T-helper 17 cell (primary cell): ENCODE data around the gene ZBTB38. TPM values are rescaled to one million over a fixed set of nuclear protein-coding genes. Genes with fewer than 3 reads are reported as not detected.

Experiments used
- ATAC-seq: fragments of 150-1000 bp; cut with Tn5 transposase; 2 replicates; pipeline ENCODE4 v1.10.0; 2021; ENCODE audit warnings: mild to moderate bottlenecking, moderate library complexity
- DNase-seq, 3 donors: peaks; one replicate each; pipeline versions ENCODE4 v3.0.0 to v3.0.0-alpha.2; 2020 to 2021
- H3K9me3 ChIP-seq: one replicate; pipeline ENCODE4 v1.7.0; 2013; ENCODE audit warnings: low read length, mild to moderate bottlenecking; ENCODE audit not compliant: control insufficient read depth, poor library complexity, severe bottlenecking
- H3K27ac Mint-ChIP-seq: one replicate; pipeline ENCODE4 v1.8.0; 2022; ENCODE audit warnings: mild to moderate bottlenecking, moderate library complexity, mixed read lengths
- H3K27me3 Mint-ChIP-seq: one replicate; pipeline ENCODE4 v1.8.0; 2022; ENCODE audit warnings: mixed read lengths
- H3K36me3 Mint-ChIP-seq: one replicate; pipeline ENCODE4 v1.8.0; 2022; ENCODE audit warnings: low read depth, mixed read lengths
- H3K4me1 Mint-ChIP-seq: one replicate; pipeline ENCODE4 v1.8.0; 2022; ENCODE audit warnings: mild to moderate bottlenecking, mixed read lengths
- H3K4me3 Mint-ChIP-seq: one replicate; pipeline ENCODE4 v1.8.0; 2022; ENCODE audit warnings: mild to moderate bottlenecking, moderate library complexity, mixed read lengths
- total RNA-seq, 4 donors: library from RNA in 2 of 4; stranded (reverse) in 2 of 4; gene quantifications; one replicate each; pipeline ENCODE4 v1.2.3 and lab custom pipeline; 2022 to 2026

Gene ZBTB38
- total RNA-seq, 2 donors from 2014 or later, result 51.6 to 54.0 TPM

DNA sequence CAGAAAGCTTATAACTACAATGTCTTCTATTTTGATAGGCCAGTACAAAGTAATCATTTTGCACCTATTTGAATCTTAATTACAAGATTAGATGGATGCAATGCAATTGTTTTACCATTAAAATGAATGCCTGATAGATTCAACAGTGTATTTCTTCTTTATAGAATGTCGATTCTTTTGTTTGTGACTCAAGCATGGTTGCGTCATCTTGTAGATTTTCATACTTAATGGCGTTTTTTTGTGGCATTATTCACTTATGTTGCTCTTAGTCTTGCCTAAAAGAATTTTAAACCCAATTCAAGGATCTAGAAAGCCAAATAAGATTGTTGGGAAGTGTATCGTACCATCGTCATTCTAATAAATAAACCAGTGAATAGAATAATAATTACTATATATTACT lies 21.4 kb downstream of the ZBTB38 start:
- H3K27ac Mint-ChIP-seq, result peak overlapping the region; percentile 93
- ATAC-seq (no peak), DNase-seq (no peak)
- H3K4me3 Mint-ChIP-seq, result peak overlapping the region; percentile 85
- peaks cover 5% of the 10 kb centered on the region for H3K36me3 Mint-ChIP-seq
- peaks cover 3% of the 10 kb centered on the region for H3K27me3 Mint-ChIP-seq
- peaks cover 18% of the 10 kb centered on the region for H3K4me1 Mint-ChIP-seq
- H3K9me3 ChIP-seq, result no peaks in the 10 kb centered on the region

DNA sequence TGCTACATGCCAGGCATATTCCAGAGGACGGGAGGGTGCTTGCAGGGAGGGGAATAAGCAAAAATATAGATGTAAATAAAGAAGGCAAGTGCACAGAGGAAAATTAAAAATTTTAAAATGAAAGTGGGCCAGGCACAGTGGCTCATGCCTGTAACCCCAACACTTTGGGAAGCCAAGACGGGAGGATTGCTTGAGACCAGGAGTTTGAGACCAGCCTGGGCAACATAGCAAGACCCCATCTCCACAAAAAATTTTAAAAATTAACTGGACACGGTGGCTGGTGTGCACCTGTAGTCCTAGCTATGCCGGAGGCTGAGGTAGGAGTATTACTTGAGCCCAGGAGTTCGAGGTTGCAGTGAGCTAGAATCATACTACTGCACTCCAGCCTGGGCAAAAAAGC lies 22.4 kb downstream of the ZBTB38 start:
- Mint-ChIP-seq H3K36me3 (peaks cover 5% of the 10 kb centered on the region), H3K4me3 (peak overlapping the region; percentile 66), H3K27me3 (no peaks in the 10 kb centered on the region), H3K4me1 (peaks cover 17% of the 10 kb centered on the region), H3K27ac (peak overlapping the region; percentile 78)
- no peaks in the 10 kb centered on the region for H3K9me3 ChIP-seq
- ATAC-seq (no peak), DNase-seq (no peak)

- H3K4me3 Mint-ChIP-seq, result no peak overlapping the region
- ATAC-seq, result no peak
- H3K27me3 Mint-ChIP-seq, result no peaks in the 10 kb centered on the region
- H3K9me3 ChIP-seq, result no peaks in the 10 kb centered on the region
- H3K4me1 Mint-ChIP-seq, result peaks cover 17% of the 10 kb centered on the region
- H3K36me3 Mint-ChIP-seq, result peaks cover 5% of the 10 kb centered on the region
- H3K27ac Mint-ChIP-seq, result no peak overlapping the region
- no peak for DNase-seq
Observed at GRCh38 chr3:141391298-141391990, 23.1 kb downstream of the ZBTB38 start.

DNA sequence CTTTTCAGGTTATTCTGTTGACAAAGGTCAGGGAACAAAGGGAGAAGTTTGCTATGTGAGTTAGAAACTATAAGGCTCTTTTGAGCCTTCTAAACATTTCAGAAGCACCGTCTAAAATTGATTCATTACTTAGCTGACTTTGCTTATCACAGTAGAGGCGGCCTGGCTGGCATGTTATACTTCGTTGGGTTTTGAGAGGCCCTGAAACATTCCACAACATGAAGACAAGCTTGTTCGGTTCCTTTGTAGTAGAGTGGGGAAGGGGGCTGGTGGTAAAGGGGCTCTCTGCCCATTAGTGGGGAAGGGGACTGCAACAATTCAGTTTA lies 23.6 kb downstream of the ZBTB38 start:
- Mint-ChIP-seq H3K36me3 (peaks cover 5% of the 10 kb centered on the region), H3K4me3 (no peak overlapping the region), H3K4me1 (peaks cover 15% of the 10 kb centered on the region), H3K27ac (no peak overlapping the region), H3K27me3 (no peaks in the 10 kb centered on the region)
- no peak for ATAC-seq
- no peaks in the 10 kb centered on the region for H3K9me3 ChIP-seq
- no peak for DNase-seq

- no peak for ATAC-seq
Observed at GRCh38 chr3:141392416-141392815, 24.1 kb downstream of the ZBTB38 start.

DNA sequence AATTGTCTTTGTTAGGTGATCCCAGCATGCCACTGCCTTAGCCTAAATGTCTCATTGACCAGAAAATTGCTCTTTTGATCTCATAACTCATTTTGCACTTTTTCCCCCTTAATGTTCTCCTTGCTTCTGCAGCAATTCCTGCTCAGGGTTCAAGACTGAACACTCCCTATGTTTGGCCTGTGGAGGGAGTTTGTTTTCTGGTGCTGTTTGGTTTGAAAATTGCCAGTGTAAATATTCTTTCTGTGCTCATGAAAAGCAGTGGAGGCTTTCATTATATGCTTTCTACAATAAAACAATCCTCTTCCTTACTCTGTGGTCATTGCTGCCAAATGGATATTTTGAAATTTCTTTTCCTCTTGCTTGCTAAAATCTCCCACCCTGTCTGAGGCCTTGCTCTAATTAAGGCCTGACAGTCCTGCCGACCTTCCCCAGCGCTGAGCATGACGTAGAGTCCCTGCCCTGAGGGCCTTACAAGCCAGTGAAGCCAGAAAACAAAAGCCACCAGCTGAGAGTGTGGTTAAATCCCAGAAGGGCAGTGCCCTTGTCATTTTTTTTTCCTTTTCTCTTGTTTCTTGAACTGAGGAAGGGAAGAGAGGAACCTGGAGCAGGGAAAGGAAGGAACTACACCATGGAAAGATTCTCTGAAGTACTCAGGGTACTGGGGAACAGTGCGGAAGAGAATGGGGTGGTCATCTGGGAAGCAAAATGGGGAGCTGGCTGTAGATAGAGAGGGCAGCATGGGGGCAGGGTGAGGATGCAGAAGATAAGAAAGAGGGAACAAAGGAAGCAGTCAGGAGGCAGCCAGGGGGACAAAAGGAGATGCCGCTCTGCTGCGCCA lies 24.8 kb downstream of the ZBTB38 start:
- ATAC-seq (no peak), DNase-seq (no peak)
- Mint-ChIP-seq H3K27me3 (no peaks in the 10 kb centered on the region), H3K27ac (no peak overlapping the region), H3K4me3 (no peak overlapping the region), H3K36me3 (peaks cover 5% of the 10 kb centered on the region), H3K4me1 (peaks cover 15% of the 10 kb centered on the region)
- H3K9me3 ChIP-seq, result no peaks in the 10 kb centered on the region

More at GRCh38 chr3:141392416-141392815, 24.1 kb downstream of the ZBTB38 start:
- H3K9me3 ChIP-seq, result no peaks in the 10 kb centered on the region
- H3K4me1 Mint-ChIP-seq, result peaks cover 15% of the 10 kb centered on the region
- no peaks in the 10 kb centered on the region for H3K27me3 Mint-ChIP-seq
- no peak for DNase-seq
- H3K27ac Mint-ChIP-seq, result no peak overlapping the region
- H3K4me3 Mint-ChIP-seq, result no peak overlapping the region
- peaks cover 5% of the 10 kb centered on the region for H3K36me3 Mint-ChIP-seq

DNA sequence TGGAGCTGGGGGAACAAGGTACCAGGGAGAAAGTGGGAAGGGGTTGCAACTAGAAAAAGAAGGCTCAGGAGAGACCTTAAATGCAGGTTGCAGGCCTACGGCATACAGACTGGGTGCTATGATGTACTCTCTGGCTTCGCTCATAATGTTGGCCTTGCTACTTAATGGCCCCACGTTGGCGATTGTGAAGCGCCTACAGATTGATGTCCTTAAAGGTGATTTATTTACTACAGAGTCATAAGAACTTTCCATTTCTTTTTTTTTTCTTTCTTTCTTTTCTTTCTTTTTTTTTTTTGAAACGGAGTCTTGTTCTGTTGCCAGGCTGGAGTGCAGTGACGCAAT lies 25.4 kb downstream of the ZBTB38 start:
- Mint-ChIP-seq H3K4me3 (no peak overlapping the region), H3K27ac (peak overlapping the region; percentile 62), H3K4me1 (peaks cover 14% of the 10 kb centered on the region), H3K27me3 (no peaks in the 10 kb centered on the region), H3K36me3 (peaks cover 5% of the 10 kb centered on the region)
- H3K9me3 ChIP-seq, result no peaks in the 10 kb centered on the region
- DNase-seq (no peak), ATAC-seq (no peak)

GRCh38 chr3:141394560-141394959 lies 26.3 kb downstream of the ZBTB38 start:
- H3K9me3 ChIP-seq, result no peaks in the 10 kb centered on the region
- DNase-seq, result no peak
- Mint-ChIP-seq H3K36me3 (peaks cover 5% of the 10 kb centered on the region), H3K27ac (peak overlapping the region; percentile 62), H3K4me1 (peaks cover 14% of the 10 kb centered on the region), H3K27me3 (no peaks in the 10 kb centered on the region), H3K4me3 (no peak overlapping the region)
- no peak for ATAC-seq

DNA sequence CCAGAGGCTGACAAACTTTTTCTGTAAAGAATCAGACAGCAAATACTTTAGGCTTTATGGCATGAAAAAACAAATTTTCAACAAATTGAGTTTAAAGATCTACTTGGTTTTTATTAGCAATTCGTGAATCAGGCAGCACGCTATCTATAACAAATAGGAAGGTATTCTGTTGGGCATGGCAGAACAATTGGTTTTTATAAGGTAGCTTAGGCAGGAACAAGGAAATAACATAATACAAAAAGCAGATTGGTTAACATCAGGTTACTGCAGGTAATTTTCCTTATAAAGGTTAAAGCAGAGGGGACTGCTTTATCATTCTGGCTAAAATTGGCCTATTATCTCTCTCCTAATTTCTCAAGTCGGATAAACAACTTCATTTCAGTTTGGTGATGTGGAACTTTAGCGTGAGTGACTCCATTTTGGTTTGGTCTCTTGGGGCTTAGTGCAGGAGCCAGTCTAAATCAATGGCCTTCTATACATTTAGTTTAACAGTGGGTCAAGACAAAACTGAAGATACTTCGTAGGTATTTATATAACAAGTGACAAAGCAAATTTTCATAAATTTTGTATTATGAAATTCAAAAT lies 26.8 kb downstream of the ZBTB38 start:
- H3K27ac Mint-ChIP-seq, result peak overlapping the region; percentile 62
- H3K36me3 Mint-ChIP-seq, result peaks cover 5% of the 10 kb centered on the region
- no peak for ATAC-seq

GRCh38 chr3:141397996-141398395 lies 29.7 kb downstream of the ZBTB38 start:
- H3K27ac Mint-ChIP-seq, result no peak overlapping the region
- peaks cover 5% of the 10 kb centered on the region for H3K36me3 Mint-ChIP-seq
- no peak for DNase-seq
- no peak for ATAC-seq
- no peak overlapping the region for H3K4me3 Mint-ChIP-seq
- H3K27me3 Mint-ChIP-seq, result no peaks in the 10 kb centered on the region
- no peaks in the 10 kb centered on the region for H3K9me3 ChIP-seq
- peaks cover 20% of the 10 kb centered on the region for H3K4me1 Mint-ChIP-seq

More for the DNA sequence above, 26.8 kb downstream of the ZBTB38 start:
- no peaks in the 10 kb centered on the region for H3K9me3 ChIP-seq
- peaks cover 19% of the 10 kb centered on the region for H3K4me1 Mint-ChIP-seq
- no peak for DNase-seq
- H3K27me3 Mint-ChIP-seq, result no peaks in the 10 kb centered on the region
- H3K4me3 Mint-ChIP-seq, result no peak overlapping the region

- H3K4me1 Mint-ChIP-seq, result peaks cover 28% of the 10 kb centered on the region
- DNase-seq, result no peak
- peak overlapping the region; percentile 75 for H3K4me3 Mint-ChIP-seq
- H3K36me3 Mint-ChIP-seq, result no peaks in the 10 kb centered on the region
- H3K27ac Mint-ChIP-seq, result peak overlapping the region; percentile 91
- H3K9me3 ChIP-seq, result no peaks in the 10 kb centered on the region
- ATAC-seq, result no peak
- no peaks in the 10 kb centered on the region for H3K27me3 Mint-ChIP-seq
Observed at GRCh38 chr3:141399200-141399599, 30.9 kb downstream of the ZBTB38 start.

DNA sequence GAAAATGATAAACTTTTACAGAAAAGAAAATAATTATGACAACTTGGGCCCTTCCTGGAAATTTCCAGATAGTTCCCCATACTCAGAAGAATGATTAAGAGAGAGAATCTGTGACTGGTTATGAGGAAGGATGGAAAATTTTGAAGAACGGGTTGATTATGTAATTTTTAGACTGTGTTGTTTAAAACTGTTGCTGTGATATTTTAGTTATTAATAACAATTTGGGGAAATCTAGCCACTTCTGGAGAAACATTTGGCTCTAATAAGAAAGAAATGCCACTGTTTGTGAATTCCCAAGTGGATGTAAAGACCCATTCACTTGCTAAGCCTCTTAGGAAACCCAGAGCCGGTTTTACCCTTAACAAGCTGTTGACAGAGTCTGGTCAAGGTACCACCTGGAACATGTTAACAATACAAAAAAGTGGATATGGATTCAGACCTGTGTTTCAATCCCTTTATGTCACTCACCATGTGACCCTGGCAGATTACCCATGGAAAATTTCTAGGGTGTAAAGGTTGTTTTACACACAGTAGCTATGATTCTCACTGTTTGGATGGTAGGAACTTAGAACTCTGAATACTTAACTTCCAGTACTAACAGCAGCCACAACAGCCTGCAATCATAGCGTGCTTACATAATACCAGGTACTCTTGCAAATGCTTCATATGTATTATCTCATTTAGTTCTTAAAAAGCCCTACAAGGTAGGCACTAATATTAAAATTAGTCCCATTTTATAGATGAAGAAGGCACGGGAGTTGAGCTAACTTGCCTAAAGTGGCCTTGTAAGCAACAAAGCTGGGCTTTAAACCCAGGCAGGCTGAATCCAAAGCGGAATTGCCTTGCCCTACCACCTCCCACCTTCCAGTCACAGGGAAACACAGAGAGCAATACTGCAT lies 32.0 kb downstream of the ZBTB38 start:
- Mint-ChIP-seq H3K4me1 (peaks cover 30% of the 10 kb centered on the region), H3K27ac (peak overlapping the region; percentile 91), H3K4me3 (peak overlapping the region; percentile 62), H3K36me3 (peaks cover 2% of the 10 kb centered on the region), H3K27me3 (no peaks in the 10 kb centered on the region)
- DNase-seq (no peak), ATAC-seq (no peak)
- H3K9me3 ChIP-seq, result no peaks in the 10 kb centered on the region

GRCh38 chr3:141401095-141401494 lies 32.8 kb downstream of the ZBTB38 start:
- Mint-ChIP-seq H3K27me3 (no peaks in the 10 kb centered on the region), H3K4me1 (peaks cover 37% of the 10 kb centered on the region), H3K4me3 (peak overlapping the region; percentile 62), H3K36me3 (peaks cover 8% of the 10 kb centered on the region), H3K27ac (peak overlapping the region; percentile 91)
- no peak for ATAC-seq
- no peak for DNase-seq
- H3K9me3 ChIP-seq, result no peaks in the 10 kb centered on the region
